HG02943 (cell line): ENCODE measurements around the gene PIK3R6.
"Not testable (repeated sequence)": the region's sequence is repeated elsewhere in the genome, so short reads cannot be mapped to it uniquely, and the experiment has no call there.

Experiments
- ATAC-seq: cut with Tn5 transposase; IDR thresholded peaks from one replicate; pipeline ENCODE4 v1.9.1; 2021; ENCODE audit warnings: mild to moderate bottlenecking, low read depth, moderate library complexity; ENCODE audit not compliant: unreplicated experiment

PIK3R6 gene

GRCh38 chr17:8831234-8831849 lies 36.1 kb downstream of the PIK3R6 start:
- no peak for ATAC-seq

- ATAC-seq, result no peak
Observed at GRCh38 chr17:8830141-8830540, 37.3 kb downstream of the PIK3R6 start.

DNA sequence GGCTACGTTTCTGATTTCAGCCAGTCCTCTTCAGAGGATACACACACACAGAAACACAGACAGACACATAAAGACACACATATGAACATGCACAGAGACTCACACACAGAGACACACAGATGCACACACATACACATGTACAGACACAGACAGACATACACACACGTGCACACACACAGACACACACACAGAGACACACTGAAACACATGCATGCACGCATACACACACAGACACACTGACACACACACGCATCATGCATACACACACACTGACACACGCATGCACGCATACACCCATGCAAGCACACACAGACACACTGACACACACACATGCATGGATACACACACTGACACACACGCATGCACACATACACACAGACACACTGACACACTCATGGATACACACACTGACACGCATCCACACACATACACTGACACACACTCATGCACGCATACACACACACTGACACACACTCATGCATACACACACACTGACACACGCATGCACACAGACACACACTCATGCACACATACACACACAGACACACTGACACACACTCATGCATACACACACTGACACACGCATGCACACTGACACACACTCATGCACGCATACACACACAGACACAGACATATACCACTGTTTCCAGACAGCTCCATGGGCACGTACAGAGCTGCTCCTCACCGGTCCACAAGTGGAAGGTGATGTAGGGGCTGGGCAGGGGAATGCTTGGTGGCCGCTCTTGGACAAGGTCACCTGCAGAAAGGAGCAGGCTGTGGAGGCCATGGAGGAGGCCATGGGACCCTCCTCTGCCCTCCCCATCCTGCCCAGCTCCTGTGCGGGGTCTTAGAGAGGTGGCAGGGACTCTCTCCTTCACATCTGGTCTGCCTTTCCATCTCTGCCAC lies 38.2 kb downstream of the PIK3R6 start:
- ATAC-seq, result no peak

DNA sequence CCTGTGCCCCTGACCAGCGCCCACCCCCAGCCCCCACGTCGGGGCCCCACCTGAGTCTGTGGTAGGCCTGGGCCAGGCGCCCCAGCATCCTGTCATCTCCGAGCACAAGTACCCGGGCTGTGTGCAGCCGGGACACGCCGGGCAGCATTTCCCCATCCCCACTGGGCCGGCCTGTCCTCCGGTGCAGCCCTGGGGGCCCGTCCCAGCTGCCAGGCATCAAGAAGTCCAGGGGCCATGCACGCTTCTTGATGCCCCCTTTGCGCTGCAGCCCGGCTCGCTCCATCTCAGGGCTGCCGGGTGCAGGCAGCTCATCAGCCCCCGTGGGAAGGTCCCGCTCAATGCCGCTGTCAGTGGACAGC lies 39.0 kb downstream of the PIK3R6 start:
- no peak for ATAC-seq

DNA sequence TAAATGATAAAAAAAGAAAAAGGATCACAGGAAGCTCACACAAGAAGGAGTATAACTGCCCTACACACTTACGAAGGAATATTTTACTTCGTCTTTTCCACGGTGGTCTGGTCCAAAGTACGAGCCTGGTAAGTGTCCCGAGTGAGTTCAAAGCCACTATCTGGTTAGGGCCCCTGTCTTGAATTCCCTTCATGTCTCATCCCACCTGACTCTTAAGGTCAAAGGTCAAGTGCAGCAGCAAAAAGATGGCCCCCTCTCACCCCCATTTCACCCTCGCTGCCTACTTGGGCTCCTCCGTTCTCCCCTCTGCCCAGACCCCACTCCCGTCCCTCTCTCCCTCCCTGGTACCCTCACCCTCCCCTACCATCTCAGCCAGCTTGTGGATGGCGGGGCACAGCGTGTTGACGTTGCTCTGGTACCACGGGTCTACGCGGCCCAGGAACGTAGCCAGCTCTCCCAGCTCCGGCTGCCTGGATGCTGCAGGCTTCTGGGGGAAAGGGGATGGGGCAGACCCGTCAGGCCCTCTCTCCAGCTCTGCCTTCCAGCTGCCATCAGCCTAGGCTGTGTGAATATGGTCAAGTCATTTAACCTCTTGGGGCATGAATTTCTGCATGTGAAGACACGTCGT lies 40.6 kb downstream of the PIK3R6 start:
- no peak for ATAC-seq

- ATAC-seq, result no peak
Observed at GRCh38 chr17:8825802-8826201, 41.7 kb downstream of the PIK3R6 start.

- ATAC-seq, result no peak
Observed at GRCh38 chr17:8823279-8823678, 44.2 kb downstream of the PIK3R6 start.

DNA sequence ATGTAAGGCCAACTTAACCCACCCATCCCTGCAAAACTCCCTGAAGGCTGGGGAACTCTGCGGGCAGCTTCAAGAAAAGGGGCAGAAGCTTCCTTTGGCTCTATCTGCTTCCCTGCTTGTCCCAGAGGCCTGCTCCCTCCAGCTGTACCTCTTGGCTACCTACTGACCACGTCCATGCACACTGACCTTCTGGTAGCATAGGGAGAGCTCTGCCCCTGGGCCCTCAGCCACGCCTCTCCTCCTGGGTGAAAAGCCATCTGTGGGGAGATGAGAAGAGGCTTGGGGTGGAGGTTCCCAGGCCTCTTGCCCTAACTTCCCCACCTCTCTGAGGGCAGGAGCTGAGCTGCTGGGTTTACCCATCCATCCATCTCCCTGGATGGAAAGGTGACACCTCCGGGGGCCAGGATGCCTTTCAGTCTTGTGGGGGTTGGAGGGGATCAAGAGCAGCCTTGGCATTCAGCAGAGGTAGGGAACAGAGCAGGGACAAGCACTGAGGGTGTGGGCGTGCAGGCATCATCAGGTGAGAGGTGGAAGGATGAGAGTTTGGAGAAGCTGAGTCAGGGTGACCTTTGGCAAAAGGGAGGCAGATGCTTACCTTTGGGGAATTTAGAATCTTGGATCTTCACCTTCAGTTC lies 45.0 kb downstream of the PIK3R6 start:
- ATAC-seq, result no peak

DNA sequence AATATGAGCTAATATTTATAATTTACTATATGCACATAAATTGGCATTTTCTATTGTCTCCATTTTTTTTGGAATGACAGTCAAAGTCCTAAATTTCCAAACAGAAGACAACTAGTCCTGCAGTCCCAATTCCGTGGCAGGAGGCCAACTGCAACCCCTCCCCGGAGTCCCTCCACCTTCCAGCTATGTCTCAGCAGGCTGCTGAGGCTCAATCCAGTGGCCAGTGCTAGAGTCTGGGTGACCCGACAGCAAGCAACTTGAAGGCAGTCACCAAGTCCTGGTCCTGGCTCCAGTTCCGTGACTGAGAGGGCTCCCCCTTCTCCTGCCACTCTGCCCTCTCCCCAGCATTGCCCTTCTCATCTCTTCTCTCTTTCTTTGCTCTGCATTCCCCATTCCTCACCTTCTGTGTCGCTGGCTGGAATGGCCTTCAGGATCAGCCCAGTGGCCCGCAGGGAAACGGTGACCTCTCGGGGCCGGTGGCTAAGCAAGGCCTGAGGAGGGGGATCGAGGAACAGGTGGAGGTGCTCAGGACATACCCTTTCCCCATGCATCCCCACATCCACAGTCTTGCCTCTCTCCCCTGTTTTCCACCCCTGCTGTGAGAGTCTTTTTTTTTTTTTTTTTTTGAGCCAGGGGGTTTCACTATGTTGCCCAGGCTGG lies 45.9 kb downstream of the PIK3R6 start:
- ATAC-seq, result no peak

GRCh38 chr17:8820311-8821010 lies 47.0 kb downstream of the PIK3R6 start:
- ATAC-seq, result no peak

DNA sequence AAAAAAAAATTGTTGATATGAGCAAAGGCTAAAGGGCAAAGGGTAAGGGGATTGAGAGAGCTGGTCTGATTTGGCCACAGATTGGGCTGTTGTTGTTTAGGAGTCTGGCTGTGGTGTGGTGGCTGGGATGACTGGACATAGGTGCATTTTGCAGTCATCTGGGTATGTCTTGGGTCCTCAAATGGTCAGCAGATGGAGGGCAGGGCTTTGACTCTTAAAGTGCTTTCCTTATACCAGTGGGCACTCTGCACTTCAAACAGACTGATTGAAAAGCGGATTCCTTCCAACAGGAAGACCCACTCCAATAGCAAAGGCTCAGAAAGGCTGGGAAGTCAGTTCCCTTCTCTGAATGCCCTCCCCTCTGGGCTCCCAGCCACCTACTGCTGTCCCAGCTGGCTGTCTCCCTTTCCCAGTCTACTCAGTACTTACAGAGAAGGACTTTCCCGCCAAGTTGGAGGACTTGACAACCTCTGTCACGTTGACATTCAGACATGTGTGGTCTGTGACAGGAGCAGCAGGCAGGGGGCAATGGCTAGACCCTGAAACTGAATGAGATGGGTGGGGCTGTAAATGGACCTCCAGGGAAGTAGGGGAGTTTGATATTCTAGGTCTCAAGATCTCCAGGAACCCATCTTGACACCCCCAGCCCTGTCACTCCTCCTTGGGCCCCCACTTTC lies 48.7 kb downstream of the PIK3R6 start:
- no peak for ATAC-seq

DNA sequence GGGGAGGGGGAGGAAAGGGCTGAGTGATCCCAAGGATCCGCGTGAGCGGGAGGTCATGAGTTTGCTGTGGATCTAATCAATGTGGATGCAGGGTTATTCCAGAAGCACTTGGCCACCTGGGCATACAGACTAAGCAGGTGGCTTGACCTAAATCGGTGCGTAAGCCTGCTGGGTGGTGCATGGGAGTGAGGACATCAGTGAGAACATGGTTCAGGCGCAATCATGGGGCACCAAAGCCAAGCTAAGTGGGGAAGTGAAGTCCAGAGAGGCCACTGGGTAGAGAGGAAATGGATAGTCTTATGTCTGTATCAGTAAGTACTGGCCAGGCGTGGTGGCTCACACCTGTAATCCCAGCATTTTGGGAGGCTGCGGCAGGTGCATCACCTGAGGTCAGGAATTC lies 49.4 kb downstream of the PIK3R6 start:
- no peak for ATAC-seq

DNA sequence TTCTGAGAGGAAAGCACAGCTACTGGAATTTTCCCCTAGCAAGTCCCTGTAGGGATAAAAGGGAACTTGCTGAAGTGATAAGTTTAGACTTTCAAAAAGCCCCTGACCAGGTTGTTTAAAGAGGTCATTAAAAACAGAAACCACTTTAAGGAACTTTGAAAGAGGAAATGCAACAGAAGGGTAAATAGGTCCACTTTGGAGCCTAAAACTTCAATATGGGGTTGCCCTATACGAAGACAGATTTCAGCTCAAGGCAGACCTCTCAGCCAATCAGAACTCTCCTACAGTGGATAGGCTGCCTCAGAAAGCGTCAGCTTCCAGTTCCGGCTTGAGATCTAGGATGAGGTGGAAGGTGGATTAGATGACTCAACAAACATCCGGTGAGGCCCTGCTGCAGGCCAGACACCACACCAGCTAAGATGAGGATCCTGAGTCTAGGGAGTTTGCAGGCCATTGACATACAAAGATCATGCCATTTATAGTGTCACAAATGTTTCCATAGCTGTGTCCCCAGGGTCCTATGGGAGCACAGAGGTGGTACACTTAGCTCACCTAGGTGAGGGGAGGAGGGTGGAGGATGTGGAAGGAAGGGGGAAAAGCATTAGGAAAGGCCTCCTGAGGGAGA lies 60.4 kb downstream of the PIK3R6 start:
- ATAC-seq, result peak; percentile 71

GRCh38 chr17:8806253-8806925 lies 61.1 kb downstream of the PIK3R6 start:
- ATAC-seq, result peak; percentile 13

GRCh38 chr17:8805396-8805795 lies 62.1 kb downstream of the PIK3R6 start:
- not testable (repeated sequence) for ATAC-seq

GRCh38 chr17:8803531-8804420 lies 63.7 kb downstream of the PIK3R6 start:
- ATAC-seq, result no peak

DNA sequence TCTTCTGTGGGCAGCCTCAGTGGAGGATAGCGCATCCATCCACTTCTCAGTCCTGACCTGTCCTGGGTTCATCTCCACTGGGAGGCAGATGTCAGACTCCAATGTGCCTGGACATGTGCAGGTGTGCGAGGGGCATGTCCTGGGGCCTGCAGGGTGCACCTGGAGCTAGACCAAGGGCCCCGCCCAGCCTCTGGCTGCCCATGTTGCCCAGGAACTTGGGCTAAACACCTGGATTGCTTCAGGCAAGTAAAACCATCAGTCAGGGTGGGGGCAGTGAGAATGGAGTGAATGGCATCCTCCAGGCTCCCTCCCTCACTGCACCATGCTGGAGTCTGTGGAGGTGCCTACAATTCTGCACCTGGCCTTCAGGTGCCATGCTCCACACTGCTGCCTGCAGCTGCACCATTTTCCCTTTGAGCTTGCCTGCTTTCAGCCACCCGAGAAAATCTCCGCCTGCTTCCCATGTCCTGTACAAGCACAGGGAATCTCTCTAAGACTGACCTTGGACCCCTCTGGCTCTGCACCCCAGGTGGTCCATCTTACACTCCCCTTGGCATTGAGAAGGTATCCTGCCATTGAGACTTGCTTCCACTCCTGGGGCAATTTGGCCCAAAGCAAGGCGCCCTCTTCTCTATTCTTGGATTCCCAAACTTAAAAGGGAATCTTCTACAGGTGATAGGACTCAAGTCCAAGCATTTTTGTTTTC lies 66.2 kb downstream of the PIK3R6 start:
- ATAC-seq, result no peak
